Smooth muscle cell (in vitro differentiated cells): ENCODE results near the gene RNF157. TPM values are rescaled to one million over a fixed set of nuclear protein-coding genes. Genes with fewer than 3 reads are reported as not detected.

Experiments used
- DNase-seq: peaks from one replicate; lab custom pipeline; 2025; ENCODE audit not compliant: unreplicated experiment; lab: John Stamatoyannopoulos, UW
- H2AFZ ChIP-seq: fragments of 200-600 bp; sonication (generic); 2 replicates; pipeline ENCODE4 v1.6.0; 2016; ENCODE audit warnings: antibody characterized with exemption, low read depth, mild to moderate bottlenecking
- H3F3A ChIP-seq: fragments of 200-600 bp; sonication (generic); 2 replicates; pipeline ENCODE4 v1.6.0; 2017; ENCODE audit warnings: antibody characterized with exemption, low read depth
- H3K27ac ChIP-seq: fragments of 200-600 bp; sonication (generic); 2 replicates; pipeline ENCODE4 v1.5.1; 2016; ENCODE audit warnings: low read depth, mild to moderate bottlenecking
- H3K27me3 ChIP-seq: fragments of 200-600 bp; sonication (generic); 2 replicates; pipeline ENCODE4 v1.6.1; 2016; ENCODE audit warnings: low read depth, mild to moderate bottlenecking
- H3K36me3 ChIP-seq: fragments of 200-600 bp; sonication (generic); 2 replicates; pipeline ENCODE4 v1.5.1; 2016; ENCODE audit warnings: low read depth
- H3K4me1 ChIP-seq: fragments of 200-600 bp; sonication (generic); 2 replicates; pipeline ENCODE4 v1.5.1; 2016; ENCODE audit warnings: low read depth
- H3K4me2 ChIP-seq: fragments of 200-600 bp; sonication (generic); 2 replicates; pipeline ENCODE4 v1.6.0; 2016; ENCODE audit warnings: mild to moderate bottlenecking
- H3K4me3 ChIP-seq: fragments of 200-600 bp; sonication (generic); 2 replicates; pipeline ENCODE4 v1.5.1; 2016; ENCODE audit warnings: mild to moderate bottlenecking
- H3K79me2 ChIP-seq: fragments of 200-600 bp; sonication (generic); 2 replicates; pipeline ENCODE4 v1.6.0; 2016; ENCODE audit warnings: low read depth, mild to moderate bottlenecking
- H3K9ac ChIP-seq: fragments of 200-600 bp; sonication (generic); 2 replicates; pipeline ENCODE4 v1.6.0; 2016; ENCODE audit warnings: low read depth
- H3K9me3 ChIP-seq: fragments of 200-600 bp; sonication (generic); replicated peaks from 2 replicates; pipeline ENCODE4 v1.5.1; 2016; ENCODE audit warnings: low read depth
- H4K20me1 ChIP-seq: fragments of 200-600 bp; sonication (generic); 2 replicates; pipeline ENCODE4 v1.6.0; 2016; ENCODE audit warnings: low read depth
- CTCF ChIP-seq: fragments of 200-600 bp; sonication (generic); IDR thresholded peaks from 2 replicates; pipeline ENCODE4 v1.5.1; 2017; ENCODE audit warnings: borderline replicate concordance, mild to moderate bottlenecking, antibody characterized with exemption; ENCODE audit not compliant: insufficient read depth, poor library complexity, severe bottlenecking
- WGBS: methylation state at CpG from one replicate; pipeline ENCODE4 v1.1.7; 2016; ENCODE audit warnings: low lambda C conversion rate; 5-methylcytosine and 5-hydroxymethylcytosine counted together
- polyA plus RNA-seq: library from polyadenylated mRNA; unstranded; fragments of >200 nt; fragmentation: Nextera tagmentation; extraction: Ambion mirVana; gene quantifications from 2 replicates; pipeline ENCODE4 v1.2.1, GENCODE V29; 2016
- total RNA-seq: library from RNA; depleted of rRNA; stranded (reverse); fragments of >200 nt; gene quantifications from 2 replicates; pipeline ENCODE4 v1.2.3, GENCODE V29; 2014

The RNF157 gene
- total and polyA plus RNA-seq, 2 experiments from 2014 or later, result 0.09 to 0.63 TPM

DNA sequence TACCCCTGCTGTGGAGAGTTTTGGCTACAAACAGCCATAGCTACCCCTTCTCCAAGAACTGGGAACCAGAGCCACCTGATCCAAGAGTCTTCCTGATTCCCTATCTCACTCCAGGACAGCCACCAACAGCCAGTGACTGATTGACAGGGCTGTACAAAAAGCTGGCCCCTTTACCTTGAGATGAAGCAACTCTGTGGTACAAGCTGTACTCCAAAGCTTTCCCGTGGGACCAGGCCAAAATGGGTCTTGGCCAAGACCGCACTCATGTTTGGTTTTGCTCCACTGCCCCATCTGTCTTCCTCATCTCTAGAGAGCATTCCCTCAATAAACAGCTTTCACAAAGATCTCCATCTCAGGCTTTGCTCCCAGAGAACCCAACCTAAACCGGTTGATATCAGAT is 43.6 kb downstream of the RNF157 start:
- Histone ChIP-seq H4K20me1 (no peaks in the 10 kb centered on the region), H2AFZ (no peak overlapping the region), H3K27ac (no peak overlapping the region), H3K36me3 (no peaks in the 10 kb centered on the region), H3K4me1 (no peaks in the 10 kb centered on the region), H3K9ac (no peak overlapping the region), H3K9me3 (no peaks in the 10 kb centered on the region), H3K4me2 (no peak overlapping the region), H3F3A (no peaks in the 10 kb centered on the region), H3K27me3 (no peaks in the 10 kb centered on the region), H3K4me3 (no peak overlapping the region), H3K79me2 (no peaks in the 10 kb centered on the region)
- TF ChIP-seq CTCF, result no peak
- no peak for DNase-seq
- 93% methylated on average over 3 of the region's 3 CpGs for WGBS

DNA sequence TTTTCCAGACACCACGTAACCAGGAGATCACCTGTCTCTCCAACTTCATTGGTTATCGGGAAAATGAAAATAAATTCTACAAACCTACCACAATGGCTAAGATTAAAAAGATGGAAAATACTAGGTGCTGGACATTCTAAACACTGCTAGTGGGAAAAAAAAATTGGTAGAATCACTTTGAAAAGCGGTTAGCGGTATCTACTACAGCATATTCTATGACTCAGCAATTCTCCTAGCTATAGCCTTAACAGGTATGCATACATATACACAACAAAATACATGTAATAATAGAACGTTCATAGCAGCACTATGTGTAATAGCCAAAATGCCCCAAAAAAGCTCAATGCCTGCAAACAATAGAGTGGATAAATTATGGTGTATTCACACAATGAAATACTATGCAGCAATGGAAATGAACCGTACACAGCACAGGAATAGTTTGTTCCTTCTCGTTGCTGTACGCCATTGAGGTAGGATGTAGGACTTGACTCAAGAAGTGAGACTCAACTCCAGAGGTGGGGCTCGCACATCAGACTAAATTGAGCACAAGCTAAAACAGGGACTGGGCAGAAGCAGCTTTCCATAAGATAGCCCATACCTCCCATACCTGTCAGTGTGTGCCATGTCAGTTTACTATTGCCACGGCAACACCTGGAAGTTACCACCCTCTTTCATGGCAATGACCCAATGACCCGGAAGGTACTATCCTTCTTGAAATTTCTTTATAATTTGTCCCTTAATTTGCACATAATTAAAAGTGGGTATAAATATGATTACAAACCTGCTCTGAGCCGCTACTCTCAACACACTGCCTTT is 44.8 kb downstream of the RNF157 start:
- no peak overlapping the region for H3K4me3 ChIP-seq
- no peak for DNase-seq

DNA sequence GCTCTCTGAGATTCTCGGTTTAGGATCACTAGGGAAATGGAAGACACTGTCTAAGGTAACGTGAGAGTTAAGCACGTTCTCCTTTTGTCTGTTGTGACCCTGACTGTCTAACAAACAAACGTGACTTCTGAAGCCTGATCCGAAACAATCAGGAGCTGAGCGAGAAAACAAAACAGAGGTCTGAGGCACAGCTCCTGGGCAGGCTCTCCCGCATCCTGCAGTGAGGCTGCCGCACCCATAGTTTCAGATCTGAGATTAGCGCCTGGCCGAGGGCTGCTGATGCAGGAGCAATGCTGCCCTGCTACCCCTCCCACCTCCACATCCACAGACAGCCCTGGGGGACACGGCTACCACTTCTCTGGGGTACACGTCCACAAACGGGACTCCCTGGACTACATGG is 46.7 kb downstream of the RNF157 start:
- WGBS, result 78% methylated on average over 13 of the region's 13 CpGs
- no peaks in the 10 kb centered on the region for H3K27me3 ChIP-seq
- no peaks in the 10 kb centered on the region for H4K20me1 ChIP-seq
- no peak for TF ChIP-seq CTCF
- no peak overlapping the region for H3K9ac ChIP-seq
- no peak overlapping the region for H3K4me2 ChIP-seq
- DNase-seq, result no peak
- no peak overlapping the region for H3K27ac ChIP-seq
- no peaks in the 10 kb centered on the region for H3F3A ChIP-seq
- no peak overlapping the region for H3K4me3 ChIP-seq
- H3K9me3 ChIP-seq, result no peaks in the 10 kb centered on the region
- no peaks in the 10 kb centered on the region for H3K79me2 ChIP-seq
- no peak overlapping the region for H2AFZ ChIP-seq
- H3K36me3 ChIP-seq, result no peaks in the 10 kb centered on the region
- H3K4me1 ChIP-seq, result no peaks in the 10 kb centered on the region

More for the DNA sequence above, 44.8 kb downstream of the RNF157 start:
- Histone ChIP-seq H3K79me2 (no peaks in the 10 kb centered on the region), H3K27ac (no peak overlapping the region), H3K27me3 (no peaks in the 10 kb centered on the region), H3K4me2 (no peak overlapping the region), H3K36me3 (no peaks in the 10 kb centered on the region), H2AFZ (no peak overlapping the region), H3K9me3 (no peaks in the 10 kb centered on the region), H3F3A (no peaks in the 10 kb centered on the region), H3K4me1 (no peaks in the 10 kb centered on the region), H3K9ac (no peak overlapping the region), H4K20me1 (no peaks in the 10 kb centered on the region)
- TF ChIP-seq CTCF, result no peak
- WGBS, result 92% methylated on average over 12 of the region's 12 CpGs

DNA sequence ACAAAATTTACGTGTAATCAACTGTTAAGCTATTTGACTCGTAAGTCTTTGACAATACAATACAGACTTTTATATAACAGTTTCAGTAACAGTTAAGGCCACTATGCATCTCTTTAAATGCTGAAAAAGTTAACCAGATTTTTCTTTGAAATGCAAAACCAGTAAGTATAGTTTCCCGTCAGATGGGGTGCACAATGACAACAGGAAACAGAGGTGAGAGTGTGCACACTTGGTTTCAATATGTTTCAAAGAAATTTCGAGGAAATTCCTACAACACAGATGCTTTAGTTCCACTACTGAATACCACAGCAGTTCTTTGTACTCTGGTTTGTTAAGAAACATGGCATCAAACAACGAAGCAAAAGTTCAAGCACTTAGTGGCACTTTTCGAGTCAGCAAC is 48.4 kb downstream of the RNF157 start:
- H3K4me2 ChIP-seq, result no peak overlapping the region

More for the DNA sequence above, 48.4 kb downstream of the RNF157 start:
- no peak overlapping the region for H3K4me3 ChIP-seq
- H3K79me2 ChIP-seq, result no peaks in the 10 kb centered on the region
- no peaks in the 10 kb centered on the region for H3K4me1 ChIP-seq
- DNase-seq, result no peak
- H4K20me1 ChIP-seq, result no peaks in the 10 kb centered on the region
- 71% methylated on average over 6 of the region's 6 CpGs for WGBS
- H3K9me3 ChIP-seq, result no peaks in the 10 kb centered on the region
- no peaks in the 10 kb centered on the region for H3K36me3 ChIP-seq
- no peaks in the 10 kb centered on the region for H3K27me3 ChIP-seq
- TF ChIP-seq CTCF, result no peak
- no peak overlapping the region for H3K27ac ChIP-seq
- no peaks in the 10 kb centered on the region for H3F3A ChIP-seq
- H2AFZ ChIP-seq, result no peak overlapping the region
- no peak overlapping the region for H3K9ac ChIP-seq
